HepG2 (cell line): Measurements from ENCODE around the gene SRD5A2. TPM values are rescaled to one million over a fixed set of nuclear protein-coding genes. Genes with fewer than 3 reads are reported as not detected.

Experiments
- ATAC-seq: fragments of 200-7000 bp; cut with Tn5 transposase; 3 replicates; pipeline ENCODE4 v1.9.1; 2020; ENCODE audit warnings: mild to moderate bottlenecking, moderate library complexity
- BruUV-seq: library from RNA; stranded (reverse); fragments of 400-500 nt; replicated peaks from 2 replicates; lab custom pipeline; 2021; lab: Mats Ljungman, UMichigan
- CTCF ChIA-PET: fragments of 300-600 bp; formaldehyde crosslinking; extraction: SDS; loops from one replicate; lab custom pipeline; 2021; ENCODE audit warnings: low total read pairs, inconsistent platforms, low intra/inter-chr PET ratio; lab: Yijun Ruan, JAX
- POLR2A ChIA-PET: fragments of 350-600 bp; sonication (Branson Sonifier 250); formaldehyde crosslinking; loops from one replicate; lab custom pipeline; 2020; ENCODE audit warnings: antibody characterized with exemption, inconsistent platforms; lab: Yijun Ruan, JAX
- DNase-seq: peaks from one replicate; pipeline ENCODE4 v3.0.0-alpha.2; 2015; ENCODE audit warnings: low spot score
- FAIRE-seq: peaks from 3 replicates; lab custom pipeline; 2011; peaks lifted over from hg19 to GRCh38; lab: Jason Lieb, UNC
- H2AFZ ChIP-seq: one replicate; pipeline ENCODE4 v1.6.1; 2011; ENCODE audit warnings: low read length, inconsistent platforms
- H3K27ac ChIP-seq: fragments of 300-600 bp; 3 replicates; pipeline ENCODE4 v1.8.0; 2011; ENCODE audit warnings: mixed run types, mild to moderate bottlenecking, mixed read lengths, low read length, inconsistent platforms; ENCODE audit not compliant: insufficient read depth; ENCODE audit errors: extremely low read length
- H3K27me3 ChIP-seq, 2 experiments: fragments of 200-600 bp in 1 of 2; 2 replicates in 1 of 2; 3 replicates in 1 of 2; pipeline versions ENCODE4 v1.6.0 to v1.8.0; 2011; ENCODE audit warnings: low read length in 2 of 2, mild to moderate bottlenecking in 2 of 2, moderate library complexity in 2 of 2, inconsistent platforms in 1 of 2; ENCODE audit not compliant: insufficient read depth in 2 of 2, control insufficient read depth in 1 of 2
- H3K36me3 ChIP-seq, 2 experiments: fragments of 200-600 bp in 1 of 2; replicated peaks in 1 of 2; 2 replicates in 1 of 2; 3 replicates in 1 of 2; pipeline versions ENCODE4 v1.5.1 to v1.8.0; 2011; ENCODE audit warnings: low read length in 2 of 2, inconsistent platforms in 1 of 2; ENCODE audit not compliant: insufficient read depth in 2 of 2, control insufficient read depth in 1 of 2
- H3K4me1 ChIP-seq: 2 replicates; pipeline ENCODE4 v1.5.1; 2012; ENCODE audit warnings: low read length, inconsistent platforms; ENCODE audit not compliant: insufficient read depth
- H3K4me2 ChIP-seq: 2 replicates; pipeline ENCODE4 v1.6.0; 2011; ENCODE audit warnings: low read depth, low read length, inconsistent platforms
- H3K4me3 ChIP-seq, 3 experiments: fragments of 200-600 bp in 1 of 3; sonication (generic), shearing (Covaris generic) in 1 of 3; replicated peaks in 1 of 3; 2 replicates each; pipeline ENCODE4 v1.5.1; 2011 to 2016; ENCODE audit warnings: low read length in 3 of 3, inconsistent platforms in 2 of 3, low read depth in 2 of 3, mild to moderate bottlenecking in 2 of 3, control low read depth in 1 of 3, mixed read lengths in 1 of 3; ENCODE audit not compliant: insufficient read depth in 1 of 3
- H3K79me2 ChIP-seq: one replicate; pipeline ENCODE4 v1.6.1; 2011; ENCODE audit warnings: low read length, inconsistent platforms; ENCODE audit not compliant: insufficient read depth
- H3K9ac ChIP-seq: 2 replicates; pipeline ENCODE4 v1.6.0; 2011; ENCODE audit warnings: mild to moderate bottlenecking, low read depth, low read length, inconsistent platforms; ENCODE audit not compliant: insufficient read depth
- H3K9me3 ChIP-seq: 2 replicates; pipeline ENCODE4 v1.5.1; 2012; ENCODE audit warnings: mild to moderate bottlenecking, low read length
- H4K20me1 ChIP-seq: 2 replicates; pipeline ENCODE4 v1.6.0; 2011; ENCODE audit warnings: inconsistent platforms, mild to moderate bottlenecking, low read length, moderate library complexity; ENCODE audit not compliant: insufficient read depth
- ATF1 ChIP-seq: IDR thresholded peaks from 2 replicates; pipeline ENCODE4 v1.6.1; 2016; ENCODE audit warnings: mild to moderate bottlenecking, control low read depth
- DNMT1 ChIP-seq: sonication (generic); formaldehyde crosslinking; IDR thresholded peaks from 2 replicates; pipeline ENCODE4 v1.5.1; 2020; ENCODE audit warnings: mild to moderate bottlenecking, missing genetic modification reagents
- HOXD1 ChIP-seq: sonication (generic); formaldehyde crosslinking; IDR thresholded peaks from 2 replicates; pipeline ENCODE4 v1.5.0; 2020; ENCODE audit warnings: missing genetic modification reagents
- KAT2B ChIP-seq: fragments of 150-350 bp; IDR thresholded peaks from 2 replicates; pipeline ENCODE4 v1.6.1; 2014; ENCODE audit warnings: low read depth, low read length, borderline replicate concordance
- KDM1A ChIP-seq: IDR thresholded peaks from 2 replicates; pipeline ENCODE4 v1.6.1; 2016; ENCODE audit warnings: missing compliant biosample characterization
- NR2F1 ChIP-seq, 2 experiments: fragments of 450-650 bp in 1 of 2; formaldehyde crosslinking in 1 of 2; IDR thresholded peaks; 2 replicates each; pipeline versions ENCODE4 v1.5.0 to v1.6.1; 2016 to 2020; ENCODE audit warnings: mild to moderate bottlenecking in 1 of 2, missing compliant biosample characterization in 1 of 2, missing genetic modification reagents in 1 of 2, moderate library complexity in 1 of 2
- PHF5A ChIP-seq: IDR thresholded peaks from one replicate; pipeline ENCODE4 v1.6.1; 2018; ENCODE audit warnings: low read depth, missing genetic modification reagents; ENCODE audit not compliant: unreplicated experiment
- SOX6 ChIP-seq, 2 experiments: fragments of 450-650 bp in 1 of 2; sonication (generic) in 1 of 2; formaldehyde crosslinking in 1 of 2; IDR thresholded peaks; 2 replicates each; pipeline versions ENCODE4 v1.4.0 to v1.6.1; 2017 to 2020; ENCODE audit warnings: antibody characterized with exemption in 1 of 2, mild to moderate bottlenecking in 1 of 2, missing genetic modification reagents in 1 of 2
- TEAD2 ChIP-seq: sonication (generic); formaldehyde crosslinking; IDR thresholded peaks from 2 replicates; pipeline ENCODE4 v1.9.0; 2021; ENCODE audit warnings: missing genetic modification reagents
- ZKSCAN5 ChIP-seq: sonication (generic); formaldehyde crosslinking; IDR thresholded peaks from 2 replicates; pipeline ENCODE4 v1.5.1; 2020; ENCODE audit warnings: mild to moderate bottlenecking, missing genetic modification reagents
- ZNF841 ChIP-seq: sonication (generic); formaldehyde crosslinking; IDR thresholded peaks from 2 replicates; pipeline ENCODE4 v1.8.1; 2023; ENCODE audit warnings: missing genetic modification reagents, borderline replicate concordance
- in situ Hi-C: cut with HindIII; loops from 2 replicates; pipeline ENCODE4 v1.10.0; 2017; ENCODE audit warnings: low pct_unique_long_range_greater_than_20kb; ENCODE audit not compliant: extremely low pct_ligation_motif_present
- intact Hi-C: fragments of 100-400 bp; cut with micrococcal nuclease; formaldehyde crosslinking; loops from one replicate; pipeline ENCODE4 v1.10.0; 2022; ENCODE audit not compliant: unreplicated experiment
- polyA plus RNA-seq, 8 experiments: library from polyadenylated mRNA; depleted of rRNA in 3 of 8; stranded (reverse) in 7 of 8; unstranded in 1 of 8; fragments of >200 nt; fragmentation: Illumina TruSeq in 4 of 8; extraction: Trizol in 4 of 8; gene quantifications; 2 replicates each; pipeline versions ENCODE4 v1.2.1 to v1.2.3, GENCODE V29; 2011 to 2016; ENCODE audit warnings: low read depth in 4 of 8, missing spikeins in 1 of 8, mixed read lengths in 1 of 8; ENCODE audit not compliant: insufficient read depth in 1 of 8
- total RNA-seq, 5 experiments: library from RNA; depleted of rRNA; stranded (reverse); fragments of >200 nt; fragmentation: Illumina TruSeq; extraction: Trizol; gene quantifications; 2 replicates each; pipeline ENCODE4 v1.2.3, GENCODE V29; 2016; ENCODE audit warnings: low read depth in 1 of 5
- TF ChIP-seq, protein P1 (sequence below): sonication (generic); formaldehyde crosslinking; IDR thresholded peaks from 2 replicates; pipeline ENCODE4 v1.5.0; 2020; ENCODE audit warnings: missing genetic modification reagents

The SRD5A2 gene
- total and polyA plus RNA-seq, 2 of the 13 experiments (the other 11 are each of a cell fraction or from before 2014, with no cell fraction given): 0.01 TPM; not detected in 1

DNA sequence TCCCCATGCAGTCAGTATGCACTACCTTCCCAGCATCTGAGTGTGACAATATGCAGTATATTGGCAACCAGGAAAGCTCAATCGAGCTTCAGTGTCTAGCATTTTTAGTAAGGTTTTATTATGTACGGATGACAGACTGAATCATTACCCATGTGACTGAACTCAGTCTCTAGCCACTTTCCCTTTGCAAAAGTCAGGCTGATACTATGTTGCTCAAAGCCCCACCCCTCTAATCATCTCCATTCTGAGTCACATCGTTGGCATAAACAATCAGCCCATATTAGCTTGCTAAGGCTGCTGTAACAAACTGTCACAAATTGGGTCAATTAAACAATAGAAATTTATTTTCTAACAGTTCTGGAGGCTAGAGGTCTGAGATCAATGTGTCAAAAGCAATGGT is 25.8 kb upstream of the SRD5A2 start (continued):
- no peak for TF ChIP-seq KDM1A (CRISPR knock-in tag)
- no peak for TF ChIP-seq TEAD2 (CRISPR knock-in tag)
- no peak for TF ChIP-seq ATF1 (CRISPR knock-in tag)
- no peak for TF ChIP-seq SOX6 (IDR thresholded peaks at IDR 0.05)
- no peak for TF ChIP-seq SOX6 (CRISPR knock-in tag; IDR thresholded peaks at IDR 0.05)
- no peak for TF ChIP-seq PHF5A (CRISPR knock-in tag)
- no peak for TF ChIP-seq ZNF841 (CRISPR knock-in tag)

GRCh38 chr2:31598694-31599093 is 18.0 kb upstream of the SRD5A2 start:
- POLR2A ChIA-PET: no interaction called here
- H3K9me3 ChIP-seq: peaks cover 21% of the 10 kb centered on the region; the same call in 1 of the 2 replicates
- no peak for DNase-seq
- no TSS peak for BruUV-seq
- no peaks in the 10 kb centered on the region for H3K36me3 ChIP-seq
- no peak for ATAC-seq
- H3K27ac ChIP-seq: no peak overlapping the region
- H4K20me1 ChIP-seq: no peaks in the 10 kb centered on the region
- no peak overlapping the region for H3K4me2 ChIP-seq
- no peaks in the 10 kb centered on the region for H3K27me3 ChIP-seq
- H3K4me3 ChIP-seq: no peak overlapping the region
- CTCF ChIA-PET: no interaction called here
- no peaks in the 10 kb centered on the region for H3K79me2 ChIP-seq
- H2AFZ ChIP-seq: no peak overlapping the region
- FAIRE-seq: no peak
- in situ Hi-C loops (no loop called here), intact Hi-C loops (no loop called here)
- H3K4me1 ChIP-seq: no peaks in the 10 kb centered on the region
- no peak overlapping the region for H3K9ac ChIP-seq
- TF ChIP-seq HOXD1 (no peak), NR2F1 (CRISPR knock-in tag; IDR thresholded peaks at IDR 0.05) (no peak), KAT2B (no peak), DNMT1 (CRISPR knock-in tag) (no peak), ZKSCAN5 (CRISPR knock-in tag) (no peak)
- TF ChIP-seq, protein P1, sequence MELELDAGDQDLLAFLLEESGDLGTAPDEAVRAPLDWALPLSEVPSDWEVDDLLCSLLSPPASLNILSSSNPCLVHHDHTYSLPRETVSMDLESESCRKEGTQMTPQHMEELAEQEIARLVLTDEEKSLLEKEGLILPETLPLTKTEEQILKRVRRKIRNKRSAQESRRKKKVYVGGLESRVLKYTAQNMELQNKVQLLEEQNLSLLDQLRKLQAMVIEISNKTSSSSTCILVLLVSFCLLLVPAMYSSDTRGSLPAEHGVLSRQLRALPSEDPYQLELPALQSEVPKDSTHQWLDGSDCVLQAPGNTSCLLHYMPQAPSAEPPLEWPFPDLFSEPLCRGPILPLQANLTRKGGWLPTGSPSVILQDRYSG (CRISPR knock-in tag): no peak
